SKM-1 (cell line): ENCODE results near the gene SUSD6.

Experiments
- DNase-seq: peaks from one replicate; lab custom pipeline; 2025; ENCODE audit not compliant: unreplicated experiment; lab: John Stamatoyannopoulos, UW

SUSD6 gene

GRCh38 chr14:69755296-69755695 lies 143.9 kb downstream of the SUSD6 start:
- DNase-seq = no peak

GRCh38 chr14:69755784-69756183 lies 144.4 kb downstream of the SUSD6 start:
- DNase-seq = no peak

GRCh38 chr14:69756298-69756697 lies 144.9 kb downstream of the SUSD6 start:
- no peak for DNase-seq

DNA sequence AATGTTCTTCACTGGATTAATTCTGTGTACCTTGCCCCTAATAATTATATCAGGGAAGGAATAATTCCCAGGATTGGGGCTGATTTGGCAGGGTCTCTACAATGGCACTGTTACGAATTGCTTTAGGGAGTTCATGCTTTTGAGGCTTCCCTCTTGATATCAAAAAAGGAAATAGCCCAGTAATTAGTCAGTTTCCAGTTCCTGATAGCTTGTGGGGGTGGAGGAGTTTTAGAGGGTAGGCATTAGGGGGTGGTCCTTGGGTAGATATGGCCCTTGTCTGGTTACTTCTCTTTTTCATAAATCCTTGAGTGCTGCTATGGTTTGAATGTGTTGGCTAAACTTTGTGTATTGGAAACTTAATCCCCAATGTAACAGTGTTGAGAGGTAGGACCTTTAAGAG lies 149.4 kb downstream of the SUSD6 start:
- no peak for DNase-seq

- no peak for DNase-seq
Measured at GRCh38 chr14:69763761-69764510, 152.5 kb downstream of the SUSD6 start.
